K562 (cell line): Measurements from ENCODE around the gene EIF3J. TPM values are rescaled to one million over a fixed set of nuclear protein-coding genes. Genes with fewer than 3 reads are reported as not detected.

Experiments used
- ATAC-seq: fragments of 200-7000 bp; cut with Tn5 transposase; 3 replicates; pipeline ENCODE4 v1.9.1; 2020; ENCODE audit warnings: moderate library complexity
- BruUV-seq: library from RNA; stranded (reverse); fragments of 400-500 nt; replicated peaks from 2 replicates; lab custom pipeline; 2021; lab: Mats Ljungman, UMichigan
- CTCF ChIA-PET: fragments of 300-600 bp; formaldehyde crosslinking; extraction: SDS; loops from one replicate; lab custom pipeline; 2021; ENCODE audit warnings: low intra/inter-chr PET ratio; lab: Yijun Ruan, JAX
- POLR2A ChIA-PET: fragments of 300-600, 350-650 bp; sonication (Branson Sonifier 250); formaldehyde crosslinking; extraction: SDS; loops from one replicate; lab custom pipeline; 2021; ENCODE audit warnings: antibody characterized with exemption, inconsistent platforms; lab: Yijun Ruan, JAX
- DNase-seq, 4 experiments: peaks; one replicate each; pipeline versions ENCODE4 v3.0.0 to v3.0.0-alpha.2; 2011 to 2018; ENCODE audit warnings: low spot score in 3 of 4, mixed read lengths in 3 of 4; ENCODE audit errors: extremely low read depth in 1 of 4
- FAIRE-seq: peaks from 2 replicates; lab custom pipeline; 2011; peaks lifted over from hg19 to GRCh38; lab: Jason Lieb, UNC
- H2AFZ ChIP-seq: 2 replicates; pipeline ENCODE4 v1.6.0; 2011; ENCODE audit warnings: low read depth, low read length, control low read depth, inconsistent platforms
- H3K27ac ChIP-seq: fragments of 200-600 bp; 3 replicates; pipeline ENCODE4 v1.8.0; 2011; ENCODE audit warnings: low read depth, mild to moderate bottlenecking, control low read depth, inconsistent platforms, low read length, moderate library complexity, mixed read lengths; ENCODE audit errors: extremely low read depth
- H3K27me3 ChIP-seq, 2 experiments: fragments of 300-600 bp in 1 of 2; 2 replicates in 1 of 2; 3 replicates in 1 of 2; pipeline versions ENCODE4 v1.6.0 to v1.8.0; 2011; ENCODE audit warnings: inconsistent platforms in 2 of 2, low read length in 2 of 2, mild to moderate bottlenecking in 1 of 2, mixed read lengths in 1 of 2, moderate library complexity in 1 of 2; ENCODE audit not compliant: control insufficient read depth in 2 of 2, insufficient read depth in 2 of 2
- H3K36me3 ChIP-seq: fragments of 300-600 bp; 3 replicates; pipeline ENCODE4 v1.8.0; 2011; ENCODE audit warnings: mild to moderate bottlenecking, low read length, inconsistent platforms; ENCODE audit not compliant: control insufficient read depth, insufficient read depth
- H3K4me1 ChIP-seq, 2 experiments: fragments of 200-600 bp in 1 of 2; replicated peaks in 1 of 2; 2 replicates in 1 of 2; 3 replicates in 1 of 2; pipeline versions ENCODE4 v1.5.1 to v1.8.0; 2011; ENCODE audit warnings: inconsistent platforms in 2 of 2, low read length in 2 of 2, mild to moderate bottlenecking in 1 of 2, mixed read lengths in 1 of 2, moderate library complexity in 1 of 2; ENCODE audit not compliant: control insufficient read depth in 2 of 2, insufficient read depth in 2 of 2
- H3K4me2 ChIP-seq: 2 replicates; pipeline ENCODE4 v1.6.1; 2011; ENCODE audit warnings: low read length, control low read depth, inconsistent platforms, mixed read lengths; ENCODE audit not compliant: insufficient read depth
- H3K4me3 ChIP-seq: fragments of 200-600 bp; sonication (generic), shearing (Covaris generic); 2 replicates; pipeline ENCODE4 v1.5.1; 2016; ENCODE audit warnings: control low read depth, inconsistent platforms
- H3K79me2 ChIP-seq: fragments of 200-600 bp; 3 replicates; pipeline ENCODE4 v1.8.0; 2011; ENCODE audit warnings: low read length, inconsistent platforms; ENCODE audit not compliant: control insufficient read depth, insufficient read depth
- H3K9ac ChIP-seq, 2 experiments: 2 replicates each; pipeline versions ENCODE4 v1.6.0 to v1.6.1; 2011; ENCODE audit warnings: low read depth in 2 of 2, low read length in 2 of 2, control low read depth in 1 of 2, inconsistent platforms in 1 of 2, mild to moderate bottlenecking in 1 of 2, mixed read lengths in 1 of 2; ENCODE audit not compliant: insufficient read depth in 1 of 2
- H3K9me1 ChIP-seq: one replicate; pipeline ENCODE4 v1.6.0; 2011; ENCODE audit warnings: inconsistent platforms, mild to moderate bottlenecking, low read length, moderate library complexity; ENCODE audit not compliant: control insufficient read depth, insufficient read depth
- H3K9me3 ChIP-seq: replicated peaks from 2 replicates; pipeline ENCODE4 v1.5.1; 2011; ENCODE audit warnings: low read depth, low read length, inconsistent platforms; ENCODE audit not compliant: control insufficient read depth, insufficient read depth
- H4K20me1 ChIP-seq: replicated peaks from 2 replicates; pipeline ENCODE4 v1.6.1; 2011; ENCODE audit warnings: low read length, inconsistent platforms, mixed read lengths; ENCODE audit not compliant: control insufficient read depth, insufficient read depth
- BHLHE40 ChIP-seq: IDR thresholded peaks from 2 replicates; pipeline ENCODE4 v1.6.1; 2011; ENCODE audit warnings: low read length, improper control_type of control experiment
- CHD1 ChIP-seq: fragments of 200-600 bp; sonication (generic); IDR thresholded peaks from one replicate; pipeline ENCODE4 v1.6.1; 2012; ENCODE audit warnings: mild to moderate bottlenecking, moderate library complexity, low read length, inconsistent platforms
- DACH1 ChIP-seq: fragments of 450-650 bp; IDR thresholded peaks from 2 replicates; pipeline ENCODE4 v1.6.1; 2018; ENCODE audit not compliant: partially characterized antibody
- ESRRA ChIP-seq: fragments of 450-650 bp; IDR thresholded peaks from 2 replicates; pipeline ENCODE4 v1.6.1; 2014; ENCODE audit warnings: low read depth, mild to moderate bottlenecking, moderate library complexity, borderline replicate concordance
- FOXK1 ChIP-seq: sonication (generic); formaldehyde crosslinking; IDR thresholded peaks from 2 replicates; pipeline ENCODE4 v1.8.0; 2022; ENCODE audit warnings: missing genetic modification reagents, mild to moderate bottlenecking, borderline replicate concordance
- HCFC1 ChIP-seq: IDR thresholded peaks from 2 replicates; pipeline ENCODE4 v1.6.1; 2012; ENCODE audit warnings: low read depth, low read length, improper control_type of control experiment
- MAFG ChIP-seq: fragments of 450-650 bp; conservative IDR thresholded peaks from 2 replicates; pipeline ENCODE4 v1.6.1; 2016; ENCODE audit warnings: missing genetic modification characterization, missing compliant biosample characterization
- MCM2 ChIP-seq: fragments of 450-650 bp; IDR thresholded peaks from 2 replicates; pipeline ENCODE4 v1.6.1; 2017; ENCODE audit warnings: low read depth, mild to moderate bottlenecking
- NR2C2 ChIP-seq, 2 experiments: fragments of 200-800 bp in 1 of 2; sonication (Bioruptor generic) in 1 of 2; sonication (generic) in 1 of 2; formaldehyde crosslinking in 1 of 2; IDR thresholded peaks; 2 replicates each; pipeline versions ENCODE4 v1.6.1 to v1.8.0; 2016 to 2022; ENCODE audit warnings: mild to moderate bottlenecking in 1 of 2, missing compliant biosample characterization in 1 of 2, missing genetic modification characterization in 1 of 2, missing genetic modification reagents in 1 of 2
- PRMT5 ChIP-seq: sonication (generic); formaldehyde crosslinking; IDR thresholded peaks from 2 replicates; pipeline ENCODE4 v1.5.0; 2020; ENCODE audit warnings: missing genetic modification reagents
- TEAD4 ChIP-seq, 2 experiments: sonication (generic) in 1 of 2; formaldehyde crosslinking in 1 of 2; IDR thresholded peaks; 2 replicates each; pipeline versions ENCODE4 v1.6.1 to v1.8.0; 2012 to 2022; ENCODE audit warnings: borderline replicate concordance in 1 of 2, inconsistent platforms in 1 of 2, low read length in 1 of 2, mild to moderate bottlenecking in 1 of 2, missing genetic modification reagents in 1 of 2
- ZNF316 ChIP-seq: fragments of 450-650 bp; IDR thresholded peaks from 2 replicates; pipeline ENCODE4 v1.6.1; 2016
- WGBS: fragments of 100-300 bp; shearing (Covaris generic); methylation state at CpG from one replicate; pipeline ENCODE4 v1.1.6; 2016; ENCODE audit warnings: low coverage, mixed read lengths; ENCODE audit not compliant: insufficient coverage; ENCODE audit errors: missing lambda C conversion rate; 5-methylcytosine and 5-hydroxymethylcytosine counted together
- in situ Hi-C: fragments of 300-500 bp; cut with MboI; formaldehyde crosslinking; loops from 4 replicates; pipeline ENCODE4 v1.15.0; 2018; ENCODE audit warnings: inconsistent platforms, mixed read lengths
- intact Hi-C: fragments of 100-400 bp; cut with micrococcal nuclease; formaldehyde crosslinking; loops from 2 replicates; pipeline ENCODE4 v1.14.2; 2022
- polyA plus RNA-seq, 8 experiments: library from polyadenylated mRNA; depleted of rRNA in 4 of 8; stranded (reverse) in 5 of 8; unstranded in 3 of 8; fragments of >200 nt; fragmentation: Nextera tagmentation in 2 of 8; fragmentation: Illumina TruSeq in 1 of 8; extraction: Ambion mirVana in 2 of 8; extraction: Trizol in 1 of 8; gene quantifications; 2 replicates each; pipeline versions ENCODE4 v1.2.1 to v1.2.3, GENCODE V29; 2011 to 2014; ENCODE audit warnings: inconsistent platforms in 1 of 8, missing spikeins in 1 of 8
- total RNA-seq, 7 experiments: library from RNA; depleted of rRNA in 6 of 7; stranded (reverse); fragments of >200 nt in 6 of 7; fragmentation: Illumina TruSeq in 2 of 7; extraction: Trizol in 2 of 7; gene quantifications; 2 replicates each; pipeline versions ENCODE4 v1.2.1 to v1.2.3, GENCODE V29; 2011 to 2021; ENCODE audit warnings: low replicate concordance in 1 of 7
- TF ChIP-seq, protein P1 (sequence below): fragments of 450-650 bp; IDR thresholded peaks from 2 replicates; pipeline ENCODE4 v1.6.1; 2016; ENCODE audit warnings: low read depth
- TF ChIP-seq, protein P2 (sequence below), 2 experiments: fragments of 200-800 bp in 1 of 2; sonication (Bioruptor generic) in 1 of 2; sonication (generic) in 1 of 2; formaldehyde crosslinking in 1 of 2; IDR thresholded peaks in 1 of 2; conservative IDR thresholded peaks in 1 of 2; 2 replicates each; pipeline versions ENCODE4 v1.5.0 to v1.6.1; 2016 to 2020; ENCODE audit warnings: missing compliant biosample characterization in 1 of 2, missing genetic modification characterization in 1 of 2, missing genetic modification reagents in 1 of 2

EIF3J gene
- total and polyA plus RNA-seq, 9 of the 15 experiments (the other 6 are each of a cell fraction or from before 2014, with no cell fraction given) = 44.2 to 217 (median 151) TPM

DNA sequence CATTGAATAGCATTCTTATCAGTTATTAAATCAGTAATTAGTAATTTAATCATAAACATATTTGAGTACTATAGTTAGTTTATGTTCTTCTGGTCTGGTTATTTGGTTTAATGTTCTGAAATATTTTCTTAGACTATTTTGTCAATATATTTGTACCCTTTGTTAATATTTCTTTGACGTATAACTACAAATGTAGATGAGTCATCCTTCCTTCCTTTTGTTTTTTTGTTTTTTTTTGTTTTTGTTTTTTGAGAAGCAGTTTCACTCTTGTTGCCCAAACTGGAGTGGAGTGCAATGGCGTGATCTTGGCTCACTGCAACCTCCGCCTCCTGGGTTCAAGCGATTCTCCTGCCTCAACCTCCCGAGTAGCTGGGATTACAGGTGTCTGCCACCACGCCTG is 17.4 kb upstream of the EIF3J start:
- intact Hi-C loops (no loop called here), in situ Hi-C loops (no loop called here)
- Histone ChIP-seq H2AFZ (no peak overlapping the region), H3K4me3 (no peak overlapping the region), H3K36me3 (peaks cover 68% of the 10 kb centered on the region; the same call in 2 of the 3 replicates), H3K4me2 (no peak overlapping the region), H3K9me3 (no peaks in the 10 kb centered on the region), H3K79me2 (no peaks in the 10 kb centered on the region), H3K9me1 (no peaks in the 10 kb centered on the region), H3K27ac (no peak overlapping the region), H3K4me1 (no peaks in the 10 kb centered on the region), H3K9ac (no peak overlapping the region), H3K27me3 (no peaks in the 10 kb centered on the region), H4K20me1 (no peaks in the 10 kb centered on the region)
- no TSS peak for BruUV-seq
- ATAC-seq (no peak), DNase-seq (no peak), FAIRE-seq (no peak)
- ChIA-PET CTCF (no interaction called here), POLR2A (interaction anchor here (0.8 kb wide), 1 partner anchor 8 kb away, joined by 4 read pairs; no protein-coding TSS in a partner anchor)
- WGBS = 90% methylated on average over 3 of the region's 6 CpGs
- no peak for TF ChIP-seq FOXK1 (CRISPR knock-in tag)
- no peak for TF ChIP-seq NR2C2 (CRISPR knock-in tag; IDR thresholded peaks at IDR 0.05)
- no peak for TF ChIP-seq NR2C2 (tag; IDR thresholded peaks at IDR 0.05)
- TF ChIP-seq MCM2 = no peak
- TF ChIP-seq ESRRA = no peak
- no peak for TF ChIP-seq CHD1
- TF ChIP-seq BHLHE40 = no peak
- TF ChIP-seq TEAD4 (IDR thresholded peaks at IDR 0.05; ENCODE audit: low read length) = no peak
- TF ChIP-seq TEAD4 (CRISPR knock-in tag; IDR thresholded peaks at IDR 0.05; ENCODE audit: borderline replicate concordance) = no peak
- no peak for TF ChIP-seq HCFC1
- peak; percentile 82 for TF ChIP-seq ZNF316
- TF ChIP-seq, protein P1, sequence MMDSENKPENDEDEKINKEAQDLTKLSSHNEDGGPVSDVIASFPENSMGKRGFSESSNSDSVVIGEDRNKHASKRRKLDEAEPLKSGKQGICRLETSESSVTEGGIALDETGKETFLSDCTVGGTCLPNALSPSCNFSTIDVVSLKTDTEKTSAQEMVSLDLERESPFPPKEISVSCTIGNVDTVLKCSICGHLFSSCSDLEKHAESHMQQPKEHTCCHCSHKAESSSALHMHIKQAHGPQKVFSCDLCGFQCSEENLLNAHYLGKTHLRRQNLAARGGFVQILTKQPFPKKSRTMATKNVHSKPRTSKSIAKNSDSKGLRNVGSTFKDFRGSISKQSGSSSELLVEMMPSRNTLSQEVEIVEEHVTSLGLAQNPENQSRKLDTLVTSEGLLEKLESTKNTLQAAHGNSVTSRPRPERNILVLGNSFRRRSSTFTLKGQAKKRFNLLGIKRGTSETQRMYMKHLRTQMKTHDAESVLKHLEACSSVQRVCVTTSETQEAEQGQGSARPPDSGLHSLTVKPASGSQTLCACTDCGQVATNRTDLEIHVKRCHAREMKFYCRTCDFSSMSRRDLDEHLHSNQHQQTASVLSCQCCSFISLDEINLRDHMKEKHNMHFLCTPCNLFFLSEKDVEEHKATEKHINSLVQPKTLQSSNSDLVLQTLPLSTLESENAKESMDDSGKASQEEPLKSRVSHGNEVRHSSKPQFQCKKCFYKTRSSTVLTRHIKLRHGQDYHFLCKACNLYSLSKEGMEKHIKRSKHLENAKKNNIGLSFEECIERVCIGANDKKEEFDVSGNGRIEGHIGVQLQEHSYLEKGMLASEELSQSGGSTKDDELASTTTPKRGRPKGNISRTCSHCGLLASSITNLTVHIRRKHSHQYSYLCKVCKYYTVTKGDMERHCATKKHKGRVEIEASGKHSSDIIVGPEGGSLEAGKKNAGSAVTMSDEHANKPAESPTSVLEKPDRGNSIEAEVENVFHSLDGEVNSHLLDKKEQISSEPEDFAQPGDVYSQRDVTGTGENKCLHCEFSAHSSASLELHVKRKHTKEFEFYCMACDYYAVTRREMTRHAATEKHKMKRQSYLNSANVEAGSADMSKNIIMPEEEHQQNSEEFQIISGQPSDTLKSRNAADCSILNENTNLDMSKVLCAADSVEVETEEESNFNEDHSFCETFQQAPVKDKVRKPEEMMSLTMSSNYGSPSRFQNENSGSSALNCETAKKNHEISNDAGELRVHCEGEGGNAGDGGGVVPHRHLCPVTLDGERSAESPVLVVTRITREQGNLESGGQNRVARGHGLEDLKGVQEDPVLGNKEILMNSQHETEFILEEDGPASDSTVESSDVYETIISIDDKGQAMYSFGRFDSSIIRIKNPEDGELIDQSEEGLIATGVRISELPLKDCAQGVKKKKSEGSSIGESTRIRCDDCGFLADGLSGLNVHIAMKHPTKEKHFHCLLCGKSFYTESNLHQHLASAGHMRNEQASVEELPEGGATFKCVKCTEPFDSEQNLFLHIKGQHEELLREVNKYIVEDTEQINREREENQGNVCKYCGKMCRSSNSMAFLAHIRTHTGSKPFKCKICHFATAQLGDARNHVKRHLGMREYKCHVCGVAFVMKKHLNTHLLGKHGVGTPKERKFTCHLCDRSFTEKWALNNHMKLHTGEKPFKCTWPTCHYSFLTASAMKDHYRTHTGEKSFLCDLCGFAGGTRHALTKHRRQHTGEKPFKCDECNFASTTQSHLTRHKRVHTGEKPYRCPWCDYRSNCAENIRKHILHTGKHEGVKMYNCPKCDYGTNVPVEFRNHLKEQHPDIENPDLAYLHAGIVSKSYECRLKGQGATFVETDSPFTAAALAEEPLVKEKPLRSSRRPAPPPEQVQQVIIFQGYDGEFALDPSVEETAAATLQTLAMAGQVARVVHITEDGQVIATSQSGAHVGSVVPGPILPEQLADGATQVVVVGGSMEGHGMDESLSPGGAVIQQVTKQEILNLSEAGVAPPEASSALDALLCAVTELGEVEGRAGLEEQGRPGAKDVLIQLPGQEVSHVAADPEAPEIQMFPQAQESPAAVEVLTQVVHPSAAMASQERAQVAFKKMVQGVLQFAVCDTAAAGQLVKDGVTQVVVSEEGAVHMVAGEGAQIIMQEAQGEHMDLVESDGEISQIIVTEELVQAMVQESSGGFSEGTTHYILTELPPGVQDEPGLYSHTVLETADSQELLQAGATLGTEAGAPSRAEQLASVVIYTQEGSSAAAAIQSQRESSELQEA = no peak
- TF ChIP-seq DACH1 = peak; percentile 70
- TF ChIP-seq, protein P2, sequence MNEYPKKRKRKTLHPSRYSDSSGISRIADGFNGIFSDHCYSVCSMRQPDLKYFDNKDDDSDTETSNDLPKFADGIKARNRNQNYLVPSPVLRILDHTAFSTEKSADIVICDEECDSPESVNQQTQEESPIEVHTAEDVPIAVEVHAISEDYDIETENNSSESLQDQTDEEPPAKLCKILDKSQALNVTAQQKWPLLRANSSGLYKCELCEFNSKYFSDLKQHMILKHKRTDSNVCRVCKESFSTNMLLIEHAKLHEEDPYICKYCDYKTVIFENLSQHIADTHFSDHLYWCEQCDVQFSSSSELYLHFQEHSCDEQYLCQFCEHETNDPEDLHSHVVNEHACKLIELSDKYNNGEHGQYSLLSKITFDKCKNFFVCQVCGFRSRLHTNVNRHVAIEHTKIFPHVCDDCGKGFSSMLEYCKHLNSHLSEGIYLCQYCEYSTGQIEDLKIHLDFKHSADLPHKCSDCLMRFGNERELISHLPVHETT (CRISPR knock-in tag; conservative IDR thresholded peaks at IDR 0.05 in 1 of 2, IDR thresholded peaks at IDR 0.05 in 1 of 2) = no peak
- TF ChIP-seq PRMT5 (CRISPR knock-in tag) = no peak
- TF ChIP-seq MAFG (tag) = peak; percentile 70
